Suprapubic skin (tissue), 4 donors: ENCODE data around the gene C1QTNF2.

ENCODE experiments used
- EP300 ChIP-seq: sonication (generic); formaldehyde crosslinking; IDR thresholded peaks from one replicate; pipeline ENCODE4 v1.6.1; 2017; ENCODE audit warnings: antibody characterized with exemption
- POLR2A ChIP-seq, 2 donors: fragments of 450-650 bp; IDR thresholded peaks; one replicate each; pipeline ENCODE4 v1.6.1; 2017; ENCODE audit warnings: antibody characterized with exemption in 2 of 2, mild to moderate bottlenecking in 2 of 2, moderate library complexity in 2 of 2
- POLR2AphosphoS5 ChIP-seq, 3 donors: sonication (generic); formaldehyde crosslinking; IDR thresholded peaks; one replicate each; pipeline ENCODE4 v1.6.1; 2017; ENCODE audit warnings: antibody characterized with exemption in 3 of 3
- TF ChIP-seq, protein P1 (sequence below), 2 donors: fragments of 200-600 bp in 1 of 2; fragments of 450-650 bp in 1 of 2; sonication (generic) in 1 of 2; IDR thresholded peaks; one replicate each; pipeline ENCODE4 v1.5.1; 2016 to 2019; ENCODE audit warnings: antibody characterized with exemption in 2 of 2, mild to moderate bottlenecking in 1 of 2, moderate library complexity in 1 of 2

DNA sequence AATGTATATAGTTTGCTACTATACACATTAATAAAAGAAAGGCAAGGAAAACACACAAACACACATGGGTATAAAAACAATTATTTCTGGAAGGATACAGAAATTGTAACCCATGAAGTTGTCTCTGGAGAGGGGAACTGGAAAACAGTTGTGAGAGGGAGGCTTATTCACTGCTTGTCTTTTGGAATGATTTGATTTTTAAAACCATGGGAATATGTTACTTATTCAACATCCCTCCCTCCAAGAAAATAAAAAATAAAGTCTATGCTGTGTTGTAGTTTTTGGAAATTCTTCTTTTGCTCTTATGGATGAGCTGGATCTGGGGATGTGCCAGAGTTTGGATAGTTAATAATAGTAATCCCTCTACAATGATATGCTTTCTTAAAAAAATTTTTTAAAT is 6.0 kb upstream of the C1QTNF2 start:
- TF ChIP-seq POLR2A (IDR thresholded peaks at IDR 0.05): no peak
- TF ChIP-seq, protein P1, sequence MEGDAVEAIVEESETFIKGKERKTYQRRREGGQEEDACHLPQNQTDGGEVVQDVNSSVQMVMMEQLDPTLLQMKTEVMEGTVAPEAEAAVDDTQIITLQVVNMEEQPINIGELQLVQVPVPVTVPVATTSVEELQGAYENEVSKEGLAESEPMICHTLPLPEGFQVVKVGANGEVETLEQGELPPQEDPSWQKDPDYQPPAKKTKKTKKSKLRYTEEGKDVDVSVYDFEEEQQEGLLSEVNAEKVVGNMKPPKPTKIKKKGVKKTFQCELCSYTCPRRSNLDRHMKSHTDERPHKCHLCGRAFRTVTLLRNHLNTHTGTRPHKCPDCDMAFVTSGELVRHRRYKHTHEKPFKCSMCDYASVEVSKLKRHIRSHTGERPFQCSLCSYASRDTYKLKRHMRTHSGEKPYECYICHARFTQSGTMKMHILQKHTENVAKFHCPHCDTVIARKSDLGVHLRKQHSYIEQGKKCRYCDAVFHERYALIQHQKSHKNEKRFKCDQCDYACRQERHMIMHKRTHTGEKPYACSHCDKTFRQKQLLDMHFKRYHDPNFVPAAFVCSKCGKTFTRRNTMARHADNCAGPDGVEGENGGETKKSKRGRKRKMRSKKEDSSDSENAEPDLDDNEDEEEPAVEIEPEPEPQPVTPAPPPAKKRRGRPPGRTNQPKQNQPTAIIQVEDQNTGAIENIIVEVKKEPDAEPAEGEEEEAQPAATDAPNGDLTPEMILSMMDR (IDR thresholded peaks at IDR 0.05): no peak
- TF ChIP-seq EP300: no peak
- no peak for TF ChIP-seq POLR2AphosphoS5 (IDR thresholded peaks at IDR 0.05)
